Tracheal epithelial cell (primary cell): Measurements from ENCODE around the gene HCAR3. TPM values are rescaled to one million over a fixed set of nuclear protein-coding genes. Genes with fewer than 3 reads are reported as not detected.

Experiments
- total RNA-seq: library from RNA; depleted of rRNA; stranded (reverse); fragments of >200 nt; gene quantifications from 2 replicates; pipeline ENCODE4 v1.2.1, GENCODE V29; 2014

The HCAR3 gene
- total RNA-seq = 1.1 and 8.9 TPM in 2 replicates

DNA sequence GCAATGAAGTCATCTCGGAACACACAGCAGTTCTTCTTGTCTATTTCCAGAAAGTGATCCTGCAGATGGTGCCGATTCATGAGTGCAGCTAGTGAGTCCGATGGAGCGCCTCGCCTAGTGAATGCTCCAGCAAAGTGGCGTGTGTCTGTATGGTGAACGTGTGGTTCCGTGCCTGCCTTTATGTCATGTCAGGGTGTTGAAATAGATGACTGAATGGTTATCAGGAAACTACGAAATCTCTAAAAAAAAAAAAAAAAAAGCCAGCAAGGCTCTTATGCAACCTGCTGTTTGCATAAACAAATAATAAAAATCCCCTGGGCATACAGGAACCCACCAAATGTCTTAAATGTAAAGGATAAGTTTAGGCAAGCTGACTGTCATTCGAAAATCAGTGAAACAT lies at the start of gene HCAR3:
TSS of gene HCAR3 (minus strand) at position 154 of the 400 bp plus-strand sequence. CDS start at position 80, 74 bp downstream.

DNA sequence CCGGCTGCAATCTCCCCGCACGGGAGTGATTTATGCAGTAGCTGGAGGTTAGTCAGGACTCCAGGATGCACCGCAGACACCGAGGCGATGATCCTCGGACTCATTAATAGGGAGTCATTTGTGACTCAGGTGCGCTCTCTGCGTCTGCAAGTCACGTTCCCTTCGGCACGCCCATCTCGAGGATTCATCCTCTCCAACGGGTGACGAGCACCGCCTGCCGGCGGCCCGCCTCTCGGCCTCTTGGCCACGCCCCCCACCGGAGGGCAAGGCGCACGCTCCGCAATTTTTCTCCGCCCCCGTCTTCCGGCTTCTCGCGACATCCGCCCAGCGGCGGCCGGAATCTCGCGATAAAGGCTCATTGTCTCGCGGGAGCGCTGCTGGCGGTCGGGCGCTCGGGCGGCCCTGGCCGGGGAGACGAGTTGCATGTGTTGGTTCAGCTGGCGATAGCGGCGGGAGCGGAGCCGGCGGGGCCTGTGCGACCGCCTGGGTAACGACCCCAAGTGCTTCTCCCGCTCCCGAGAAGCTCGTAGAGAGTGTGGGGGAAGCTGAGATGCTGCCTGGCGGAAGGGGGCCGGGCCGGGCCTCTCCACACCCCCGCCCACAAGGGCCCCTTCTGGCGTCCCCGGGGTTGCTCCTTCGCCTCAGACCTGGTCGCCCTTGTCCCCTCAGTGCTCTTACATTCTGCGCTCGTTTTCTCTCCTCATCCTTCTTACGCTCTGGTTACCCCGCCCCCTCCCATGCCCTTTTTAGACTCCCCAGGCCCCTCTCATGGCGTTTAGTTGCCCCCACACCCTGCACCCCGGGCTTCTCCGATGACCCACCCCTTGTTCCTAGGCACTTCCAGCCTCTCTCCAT lies 36.1 kb upstream of the HCAR3 start, which contains the start of gene DENR:
TSS of gene DENR (plus strand) at position 361 of the 855 bp plus-strand sequence. CDS start 878 bp downstream, outside the sequence.

DNA sequence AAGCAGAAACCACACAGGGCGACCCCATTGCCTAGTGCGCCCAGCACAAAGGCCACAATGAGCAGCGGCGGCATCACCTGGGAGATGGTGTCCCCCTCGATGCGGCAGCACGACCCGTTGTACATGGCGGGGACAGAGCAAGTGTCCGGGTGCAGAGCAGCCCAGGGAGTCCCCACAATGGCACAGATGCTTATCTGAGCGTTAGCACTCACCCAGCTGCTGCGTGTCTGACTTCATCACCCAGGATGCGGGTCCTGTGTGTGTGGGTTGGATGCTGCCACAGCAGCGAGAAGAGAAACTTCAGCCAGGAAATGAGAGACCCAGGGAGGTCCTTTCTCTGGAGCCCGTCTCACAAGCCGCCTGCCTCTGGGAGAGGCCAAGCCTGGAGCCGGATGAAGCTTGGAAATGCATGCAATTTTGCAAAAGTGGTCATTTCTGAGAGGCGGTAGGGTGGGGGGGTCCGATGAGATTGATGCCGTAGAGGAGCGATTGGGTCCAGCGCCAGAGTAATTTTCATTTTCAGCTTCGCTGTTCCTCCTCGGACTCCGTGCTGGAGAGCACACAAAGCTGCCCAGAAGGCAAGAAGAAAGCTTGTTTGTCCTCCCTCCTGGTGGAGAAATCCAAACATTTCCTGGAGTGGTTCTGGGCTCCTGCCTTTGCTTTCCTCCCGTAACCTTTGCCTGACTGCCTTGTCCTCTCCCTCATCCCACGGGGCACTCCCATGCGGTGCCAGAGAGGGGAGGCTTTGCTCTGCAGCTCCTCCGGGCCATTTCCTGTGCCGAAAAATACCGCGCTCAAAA lies 13.8 kb upstream of the HCAR3 start, which contains the start of gene HCAR1:
TSS of gene HCAR1 (minus strand) at position 630 of the 800 bp plus-strand sequence. CDS start at position 125, 505 bp downstream.

DNA sequence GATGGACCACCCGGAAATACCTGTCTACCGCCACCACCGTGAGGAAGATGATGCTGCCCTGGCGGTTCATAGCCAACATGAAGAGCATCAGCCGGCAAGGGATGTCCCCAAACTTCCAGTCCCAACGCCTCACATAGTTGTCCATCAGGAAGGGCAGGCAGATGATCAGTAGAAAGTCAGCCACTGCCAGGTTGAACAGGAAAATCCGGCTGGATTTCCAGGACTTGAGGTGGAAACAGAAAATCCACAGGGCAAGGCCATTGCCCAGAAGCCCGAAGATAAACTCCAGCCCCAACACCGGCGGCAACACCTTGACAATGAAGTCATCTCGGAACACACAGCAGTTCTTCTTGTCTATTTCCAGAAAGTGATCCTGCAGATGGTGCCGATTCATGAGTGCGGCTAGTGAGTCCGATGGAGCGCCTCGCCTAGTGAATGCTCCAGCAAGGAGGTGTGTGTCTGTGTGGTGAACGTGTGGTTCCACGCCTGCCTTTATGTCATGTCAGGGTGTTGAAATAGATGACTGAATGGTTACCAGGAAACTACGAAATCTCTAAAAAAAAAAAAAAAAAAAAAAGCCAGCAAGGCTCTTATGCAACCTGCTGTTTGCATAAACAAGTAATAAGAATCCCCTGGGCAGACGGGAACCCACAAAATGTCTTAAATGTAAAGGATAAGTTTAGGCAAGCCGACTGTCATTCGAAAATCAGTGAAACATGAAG lies 13.6 kb downstream of the HCAR3 start, which contains the start of gene HCAR2:
TSS of gene HCAR2 (minus strand) at position 468 of the 722 bp plus-strand sequence. CDS start at position 394, 74 bp downstream.

Other genes starting within 250 kb of the HCAR3 start
- gene ZCCHC8, start 215.9 kb downstream of the HCAR3 start, total RNA-seq = 14.0 and 14.5 TPM in 2 replicates
- 20.2 and 25.5 TPM in 2 replicates for gene RSRC2, start 189.9 kb downstream of the HCAR3 start, total RNA-seq
- 7.5 and 10.1 TPM in 2 replicates for gene KNTC1, start 189.6 kb downstream of the HCAR3 start, total RNA-seq
- gene HCAR2, start 13.5 kb downstream of the HCAR3 start, total RNA-seq = 3.6 and 6.5 TPM in 2 replicates
- gene HCAR1, start 14.0 kb upstream of the HCAR3 start, total RNA-seq = 0.21 and 0.24 TPM in 2 replicates
- gene DENR, start 36.0 kb upstream of the HCAR3 start, total RNA-seq = 28.8 and 31.3 TPM in 2 replicates
- gene CCDC62, start 57.8 kb upstream of the HCAR3 start, total RNA-seq = 0.64 and 0.96 TPM in 2 replicates
- gene HIP1R, start 118.6 kb upstream of the HCAR3 start, total RNA-seq = 40.9 and 60.7 TPM in 2 replicates
- 19.3 and 25.6 TPM in 2 replicates for gene VPS37B, start 179.3 kb upstream of the HCAR3 start, total RNA-seq
- gene ABCB9, start 249.7 kb upstream of the HCAR3 start, total RNA-seq = 3.1 and 8.3 TPM in 2 replicates